ENCODE data around the gene COL2A1. TPM values are rescaled to one million over a fixed set of nuclear protein-coding genes. Genes with fewer than 3 reads are reported as not detected.

The COL2A1 gene
- total RNA-seq, 2 donors from 2014 or later = 12.4 to 21.0 TPM

GRCh38 chr12:47987411-47988072 lies 16.7 kb downstream of the COL2A1 start:
- Histone ChIP-seq H3K27me3 (ENCODE audit: control insufficient read depth, insufficient read depth, low read length, poor library complexity, severe bottlenecking) (no peaks in the 10 kb centered on the region), H3K36me3 (ENCODE audit: control insufficient read depth, insufficient read depth, low read length) (peaks cover 15% of the 10 kb centered on the region), H3K9me3 (ENCODE audit: control insufficient read depth, low read length) (no peaks in the 10 kb centered on the region), H3K27ac (ENCODE audit: low read depth, low read length) (peak overlapping the region; percentile 94), H3K9ac (ENCODE audit: extremely low read depth, low read length, poor library complexity, severe bottlenecking) (no peak overlapping the region), H3K4me3 (ENCODE audit: low read length) (no peak overlapping the region), H3K4me1 (ENCODE audit: control insufficient read depth, insufficient read depth, low read length) (no peaks in the 10 kb centered on the region)
- WGBS, 2 experiments (ENCODE audit: insufficient coverage in 1 of 2, insufficient read length in 1 of 2) = 89 to 95% methylated on average over 7 to 14 of the region's 14 CpGs
- H3K9me3 Mint-ChIP-seq = no peaks in the 10 kb centered on the region
- no peaks in the 10 kb centered on the region for H3K36me3 Mint-ChIP-seq (ENCODE audit: low read depth)
- no peak for DNase-seq
- TF ChIP-seq, protein P1, sequence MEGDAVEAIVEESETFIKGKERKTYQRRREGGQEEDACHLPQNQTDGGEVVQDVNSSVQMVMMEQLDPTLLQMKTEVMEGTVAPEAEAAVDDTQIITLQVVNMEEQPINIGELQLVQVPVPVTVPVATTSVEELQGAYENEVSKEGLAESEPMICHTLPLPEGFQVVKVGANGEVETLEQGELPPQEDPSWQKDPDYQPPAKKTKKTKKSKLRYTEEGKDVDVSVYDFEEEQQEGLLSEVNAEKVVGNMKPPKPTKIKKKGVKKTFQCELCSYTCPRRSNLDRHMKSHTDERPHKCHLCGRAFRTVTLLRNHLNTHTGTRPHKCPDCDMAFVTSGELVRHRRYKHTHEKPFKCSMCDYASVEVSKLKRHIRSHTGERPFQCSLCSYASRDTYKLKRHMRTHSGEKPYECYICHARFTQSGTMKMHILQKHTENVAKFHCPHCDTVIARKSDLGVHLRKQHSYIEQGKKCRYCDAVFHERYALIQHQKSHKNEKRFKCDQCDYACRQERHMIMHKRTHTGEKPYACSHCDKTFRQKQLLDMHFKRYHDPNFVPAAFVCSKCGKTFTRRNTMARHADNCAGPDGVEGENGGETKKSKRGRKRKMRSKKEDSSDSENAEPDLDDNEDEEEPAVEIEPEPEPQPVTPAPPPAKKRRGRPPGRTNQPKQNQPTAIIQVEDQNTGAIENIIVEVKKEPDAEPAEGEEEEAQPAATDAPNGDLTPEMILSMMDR (conservative IDR thresholded peaks at IDR 0.05) = no peak
- H3K27ac Mint-ChIP-seq = no peak overlapping the region
- H3K4me3 Mint-ChIP-seq = no peak overlapping the region
- H3K27me3 Mint-ChIP-seq (ENCODE audit: insufficient read depth) = peaks cover 86% of the 10 kb centered on the region
- H3K4me1 Mint-ChIP-seq = peaks cover 11% of the 10 kb centered on the region

- H3K4me1 ChIP-seq (ENCODE audit: control insufficient read depth, insufficient read depth, low read length) = no peaks in the 10 kb centered on the region
- DNase-seq = no peak
- no peak overlapping the region for H3K27ac ChIP-seq (ENCODE audit: low read depth, low read length)
- H3K4me3 ChIP-seq (ENCODE audit: low read length) = no peak overlapping the region
- 91 to 100% methylated on average over 3 to 5 of the region's 5 CpGs for WGBS, 2 experiments (ENCODE audit: insufficient coverage in 1 of 2, insufficient read length in 1 of 2)
- peaks cover 9% of the 10 kb centered on the region for H3K36me3 ChIP-seq (ENCODE audit: control insufficient read depth, insufficient read depth, low read length)
- H3K9ac ChIP-seq (ENCODE audit: extremely low read depth, low read length, poor library complexity, severe bottlenecking) = no peak overlapping the region
- H3K9me3 ChIP-seq (ENCODE audit: control insufficient read depth, low read length) = no peaks in the 10 kb centered on the region
- Mint-ChIP-seq H3K27me3 (ENCODE audit: insufficient read depth) (peaks cover 84% of the 10 kb centered on the region), H3K27ac (no peak overlapping the region), H3K36me3 (ENCODE audit: low read depth) (no peaks in the 10 kb centered on the region), H3K4me3 (no peak overlapping the region), H3K4me1 (peaks cover 11% of the 10 kb centered on the region), H3K9me3 (no peaks in the 10 kb centered on the region)
- H3K27me3 ChIP-seq (ENCODE audit: control insufficient read depth, insufficient read depth, low read length, poor library complexity, severe bottlenecking) = no peaks in the 10 kb centered on the region
- TF ChIP-seq, protein P1 (conservative IDR thresholded peaks at IDR 0.05) = no peak
Measured at GRCh38 chr12:47986832-47987231, 17.4 kb downstream of the COL2A1 start.

DNA sequence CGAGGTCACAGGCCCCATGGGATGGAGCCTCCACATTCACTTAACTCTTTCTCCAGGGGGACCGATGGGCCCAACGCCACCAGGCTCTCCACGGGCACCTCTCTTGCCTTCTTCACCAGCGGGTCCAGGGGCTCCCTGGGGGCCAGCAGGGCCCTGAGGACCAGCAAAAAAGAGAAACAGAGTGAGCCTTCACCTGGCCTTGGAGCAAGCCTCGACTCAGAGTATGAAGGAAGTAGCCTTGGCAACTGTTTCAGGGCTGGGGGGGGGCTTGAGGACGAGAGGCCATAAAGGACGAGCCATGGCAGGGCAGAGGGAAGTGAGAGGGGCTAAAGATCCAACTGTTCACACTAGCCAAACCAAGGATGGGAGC lies 18.0 kb downstream of the COL2A1 start:
- Mint-ChIP-seq H3K4me3 (no peak overlapping the region), H3K27ac (no peak overlapping the region), H3K4me1 (peaks cover 9% of the 10 kb centered on the region), H3K27me3 (ENCODE audit: insufficient read depth) (peaks cover 79% of the 10 kb centered on the region), H3K9me3 (no peaks in the 10 kb centered on the region), H3K36me3 (ENCODE audit: low read depth) (no peaks in the 10 kb centered on the region)
- TF ChIP-seq, protein P1 (conservative IDR thresholded peaks at IDR 0.05) = no peak
- no peaks in the 10 kb centered on the region for H3K9me3 ChIP-seq (ENCODE audit: control insufficient read depth, low read length)
- peaks cover 9% of the 10 kb centered on the region for H3K36me3 ChIP-seq (ENCODE audit: control insufficient read depth, insufficient read depth, low read length)
- 90 to 95% methylated on average over 3 to 8 of the region's 8 CpGs for WGBS, 2 experiments (ENCODE audit: insufficient coverage in 1 of 2, insufficient read length in 1 of 2)
- no peak overlapping the region for H3K9ac ChIP-seq (ENCODE audit: extremely low read depth, low read length, poor library complexity, severe bottlenecking)
- no peak for DNase-seq
- no peak overlapping the region for H3K4me3 ChIP-seq (ENCODE audit: low read length)
- H3K27ac ChIP-seq (ENCODE audit: low read depth, low read length) = no peak overlapping the region
- H3K27me3 ChIP-seq (ENCODE audit: control insufficient read depth, insufficient read depth, low read length, poor library complexity, severe bottlenecking) = no peaks in the 10 kb centered on the region
- no peaks in the 10 kb centered on the region for H3K4me1 ChIP-seq (ENCODE audit: control insufficient read depth, insufficient read depth, low read length)

Data from endodermal cell (in vitro differentiated cells).